Naive thymus-derived CD4-positive, alpha-beta T cell (primary cell): ENCODE data around the gene ULK3. TPM values are rescaled to one million over a fixed set of nuclear protein-coding genes. Genes with fewer than 3 reads are reported as not detected.
A peak's percentile ranks its signal among the peaks of the same experiment; 100 is the strongest.

Experiments used
- ATAC-seq: fragments of 150-1000 bp; cut with Tn5 transposase; 2 replicates; pipeline ENCODE4 v1.10.0; 2021; ENCODE audit warnings: mild to moderate bottlenecking, moderate library complexity
- CTCF ChIA-PET: fragments of 350-600 bp; sonication (Branson Sonifier 250); formaldehyde crosslinking; loops from one replicate; lab custom pipeline; 2021; ENCODE audit warnings: antibody characterized with exemption; lab: Charles Lee
- POLR2A ChIA-PET: fragments of 350-600 bp; sonication (Branson Sonifier 250); formaldehyde crosslinking; loops from one replicate; lab custom pipeline; 2021; ENCODE audit warnings: antibody characterized with exemption, inconsistent platforms; lab: Charles Lee
- DNase-seq, 9 donors: peaks; one replicate each; pipeline versions ENCODE4 v3.0.0 to v3.0.0-alpha.2; 2020 to 2022; ENCODE audit warnings: mixed read lengths in 1 of 9
- H3K27ac ChIP-seq: one replicate; pipeline ENCODE4 v1.7.0; 2013; ENCODE audit warnings: mild to moderate bottlenecking, low read depth, low read length, moderate library complexity
- H3K27me3 ChIP-seq, 2 donors: one replicate each; pipeline ENCODE4 v1.7.0; 2013; ENCODE audit warnings: low read length in 2 of 2, mild to moderate bottlenecking in 2 of 2, moderate library complexity in 2 of 2; ENCODE audit not compliant: control insufficient read depth in 2 of 2, insufficient read depth in 2 of 2
- H3K36me3 ChIP-seq, 3 experiments: 1 replicate in 2 of 3; 2 replicates in 1 of 3; pipeline ENCODE4 v1.7.0; 2013; ENCODE audit warnings: low read length in 3 of 3, mild to moderate bottlenecking in 3 of 3, moderate library complexity in 1 of 3; ENCODE audit not compliant: insufficient read depth in 3 of 3, control insufficient read depth in 2 of 3
- H3K4me1 ChIP-seq, 2 donors: one replicate each; pipeline ENCODE4 v1.7.0; 2013; ENCODE audit warnings: low read length in 2 of 2, mild to moderate bottlenecking in 2 of 2, moderate library complexity in 1 of 2; ENCODE audit not compliant: control insufficient read depth in 2 of 2, insufficient read depth in 2 of 2
- H3K4me3 ChIP-seq: 2 replicates; pipeline ENCODE4 v1.7.0; 2013; ENCODE audit warnings: mild to moderate bottlenecking, low read length
- H3K9me3 ChIP-seq, 3 experiments: 1 replicate in 2 of 3; 2 replicates in 1 of 3; pipeline ENCODE4 v1.7.0; 2013; ENCODE audit warnings: low read length in 3 of 3; ENCODE audit not compliant: control insufficient read depth in 2 of 3
- H3K27ac Mint-ChIP-seq, 9 donors: one replicate each; pipeline ENCODE4 v1.8.0; 2020 to 2022; ENCODE audit warnings: mixed read lengths in 9 of 9, mild to moderate bottlenecking in 8 of 9, moderate library complexity in 5 of 9, inconsistent platforms in 2 of 9
- H3K27me3 Mint-ChIP-seq, 5 donors: one replicate each; pipeline ENCODE4 v1.8.0; 2021 to 2022; ENCODE audit warnings: mixed read lengths in 5 of 5, mild to moderate bottlenecking in 1 of 5
- H3K36me3 Mint-ChIP-seq, 5 donors: one replicate each; pipeline ENCODE4 v1.8.0; 2020 to 2022; ENCODE audit warnings: mixed read lengths in 5 of 5, mild to moderate bottlenecking in 3 of 5, inconsistent platforms in 1 of 5
- H3K4me1 Mint-ChIP-seq, 7 donors: one replicate each; pipeline ENCODE4 v1.8.0; 2020 to 2022; ENCODE audit warnings: mixed read lengths in 7 of 7, mild to moderate bottlenecking in 3 of 7, inconsistent platforms in 1 of 7
- H3K4me3 Mint-ChIP-seq, 10 donors: one replicate each; pipeline ENCODE4 v1.8.0; 2020 to 2022; ENCODE audit warnings: mild to moderate bottlenecking in 10 of 10, mixed read lengths in 10 of 10, moderate library complexity in 6 of 10, inconsistent platforms in 2 of 10
- H3K9me3 Mint-ChIP-seq, 11 donors: one replicate each; pipeline ENCODE4 v1.8.0; 2020 to 2022; ENCODE audit warnings: mixed read lengths in 11 of 11, mild to moderate bottlenecking in 4 of 11, inconsistent platforms in 1 of 11, moderate library complexity in 1 of 11
- intact Hi-C, 2 donors: fragments of 100-400 bp; cut with micrococcal nuclease; formaldehyde crosslinking; loops; one replicate each; pipeline ENCODE4 v1.15.1; 2023
- polyA plus RNA-seq, 2 donors: library from polyadenylated mRNA; unstranded; fragments of 300-500 nt; fragmentation: Illumina TruSeq; gene quantifications; one replicate each; pipeline ENCODE4 v1.2.3, GENCODE V29; 2021
- total RNA-seq, 6 experiments: library from RNA in 5 of 6; stranded (reverse) in 5 of 6; gene quantifications; 1 replicate in 5 of 6; 2 replicates in 1 of 6; pipeline ENCODE4 v1.2.3 and lab custom pipeline; 2021 to 2026

ULK3 gene
- 100 to 1,000 TPM in 1 of 5 experiments, 10 to 100 TPM in 4; 53.2 to 106 (median 59.2) TPM for total RNA-seq
- 10 to 100 TPM; 15.4 to 32.8 TPM for polyA plus RNA-seq
- 93.7 reads per million, percentile 83 among the genes with 10 or more reads in this experiment for total RNA-seq (lab: John Stamatoyannopoulos, UW)

DNA sequence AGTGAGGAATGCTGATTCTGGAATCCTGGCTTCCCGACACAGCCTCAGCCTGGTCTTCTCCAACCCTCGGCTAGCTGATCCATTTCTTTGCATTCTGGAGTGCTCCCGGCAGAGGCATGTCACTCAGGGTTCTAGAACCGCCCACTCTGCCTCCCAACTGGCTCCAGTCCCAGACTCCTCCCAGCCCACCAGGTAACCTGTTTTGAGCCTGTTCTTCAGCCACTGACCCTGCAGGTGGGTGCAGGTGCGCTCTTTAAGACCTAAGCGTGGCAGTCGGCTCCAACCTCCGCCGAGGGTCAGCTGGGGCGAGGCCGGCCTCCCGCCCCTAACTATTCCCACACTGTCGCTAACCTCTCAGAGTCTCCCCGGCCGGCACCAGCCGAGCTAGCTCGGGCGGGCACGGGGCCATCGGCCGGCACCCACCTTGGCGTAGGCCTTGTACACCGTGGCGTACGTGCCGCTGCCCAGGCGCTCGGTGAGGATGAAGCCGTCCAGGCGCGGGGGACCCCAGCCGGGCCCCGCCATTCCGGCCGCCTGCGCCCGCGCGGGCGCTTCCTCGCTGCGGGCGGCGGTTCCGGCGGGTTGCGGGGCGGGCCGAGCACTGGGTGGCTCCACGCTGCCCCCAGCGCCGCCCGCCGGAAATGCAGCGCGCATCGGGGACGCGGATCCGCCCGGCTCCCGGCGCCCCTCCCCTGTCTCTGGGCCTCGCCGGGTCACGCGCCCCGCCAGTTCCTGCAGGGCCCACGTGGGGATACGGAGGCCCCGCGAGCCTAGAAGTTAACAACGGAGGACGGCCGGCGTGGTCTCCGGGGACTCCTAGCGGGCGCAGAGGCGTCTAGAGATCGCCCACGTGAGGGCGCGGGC is at the start of gene ULK3:
ULK3 (minus strand) TSS at position 576 of the 864 bp plus-strand sequence; CDS start at position 525, 51 bp downstream.
- POLR2A ChIA-PET: interaction anchor here (0.5 to 4.4 kb wide), 16 partner anchors 9 to 428 kb away, joined by 3 to 44 read pairs (median 7); partner anchors contain the start of genes FAM219B and SCAMP2

DNA sequence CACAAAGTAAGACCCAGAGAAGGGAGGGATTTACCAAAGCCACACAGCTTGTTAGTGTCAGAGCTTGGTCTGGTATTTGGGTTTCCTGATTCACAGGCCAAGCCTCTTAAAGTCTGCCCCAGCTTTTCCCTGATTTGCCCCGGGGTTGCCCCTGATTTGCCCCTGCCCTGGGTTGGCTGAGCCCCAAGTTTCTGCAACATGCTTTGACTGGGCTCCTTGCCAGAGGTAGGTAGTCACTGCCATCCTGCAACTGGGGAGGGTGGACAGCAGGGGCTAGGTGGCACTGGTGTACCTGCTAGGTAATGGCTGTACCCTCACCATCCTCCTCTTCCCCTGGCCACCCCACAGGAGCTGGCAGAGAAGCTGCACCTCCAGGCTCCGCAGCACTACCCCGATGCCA is 49.4 kb upstream of the ULK3 start:
- H3K27ac ChIP-seq: peak overlapping the region; percentile 70
- peak overlapping the region in 5 of 10 donors; percentile 18 to 96 (median 66) for H3K4me3 Mint-ChIP-seq
- ChIA-PET CTCF (interaction anchor here (2.7 kb wide), 1 partner anchor 10 kb away, joined by 13 read pairs; no protein-coding TSS in a partner anchor), POLR2A (interaction anchor here (0.9 to 3.1 kb wide), 9 partner anchors 9 to 564 kb away, joined by 3 to 21 read pairs (median 5); partner anchors contain the start of genes COX5A, SCAMP2 and ULK3)
- H3K9me3 ChIP-seq: no peaks in the 10 kb centered on the region
- H3K27me3 ChIP-seq: no peaks in the 10 kb centered on the region
- peaks cover 30 to 60% (median 49%) of the 10 kb centered on the region in 7 donors for H3K4me1 Mint-ChIP-seq
- peaks cover 0 to 24% (median 9%) of the 10 kb centered on the region in 5 donors for H3K36me3 Mint-ChIP-seq
- peak overlapping the region; percentile 83 to 100 (median 97) for H3K27ac Mint-ChIP-seq
- intact Hi-C loops: loop anchor here (5.0 kb wide), 2 partner anchors 45 to 105 kb away; partner anchors contain the start of gene COX5A (in 1 of the 2)
- H3K36me3 ChIP-seq: peaks cover 0 to 33% (median 4%) of the 10 kb centered on the region in 3 experiments
- no peaks in the 10 kb centered on the region for H3K27me3 Mint-ChIP-seq
- H3K4me3 ChIP-seq: no peak overlapping the region
- ATAC-seq: no peak
- no peak for DNase-seq
- H3K9me3 Mint-ChIP-seq: peaks cover 0 to 4% (median 0%) of the 10 kb centered on the region in 11 donors
- peaks cover 33 to 45% of the 10 kb centered on the region in 2 donors for H3K4me1 ChIP-seq

More for the DNA sequence above, at the start of gene ULK3:
- Histone ChIP-seq H3K4me1 (peaks cover 40 to 50% of the 10 kb centered on the region in 2 donors), H3K27ac (peak within 1 kb of the TSS; percentile 79), H3K9me3 (no peaks in the 10 kb centered on the region), H3K4me3 (peak within 1 kb of the TSS; percentile 74), H3K27me3 (no peaks in the 10 kb centered on the region), H3K36me3 (peaks cover 0 to 44% (median 4%) of the 10 kb centered on the region in 3 experiments)
- CTCF ChIA-PET: interaction anchor here (0.5 to 2.6 kb wide), 9 partner anchors 10 to 68 kb away, joined by 3 to 11 read pairs (median 6); partner anchors contain the start of gene FAM219B
- H3K4me3 Mint-ChIP-seq: peak within 1 kb of the TSS; percentile 80 to 95 (median 90)
- peak within 1 kb of the TSS; percentile 88 to 95 (median 94) for H3K27ac Mint-ChIP-seq
- peak; percentile 89 to 97 (median 93) for DNase-seq
- no peaks in the 10 kb centered on the region for H3K9me3 Mint-ChIP-seq
- H3K4me1 Mint-ChIP-seq: peaks cover 26 to 62% (median 50%) of the 10 kb centered on the region in 7 donors
- peak; percentile 97 for ATAC-seq
- no peaks in the 10 kb centered on the region for H3K27me3 Mint-ChIP-seq
- intact Hi-C loops: loop anchor here (1.0 to 10.0 kb wide), 16 partner anchors 30 to 612 kb away; partner anchors contain the start of genes COX5A (in 2 of the 2), FAM219B (in 2 of the 2), ARID3B (in 1 of the 2) and C15orf39 (in 1 of the 2)
- H3K36me3 Mint-ChIP-seq: peaks cover 3 to 31% (median 5%) of the 10 kb centered on the region in 5 donors

DNA sequence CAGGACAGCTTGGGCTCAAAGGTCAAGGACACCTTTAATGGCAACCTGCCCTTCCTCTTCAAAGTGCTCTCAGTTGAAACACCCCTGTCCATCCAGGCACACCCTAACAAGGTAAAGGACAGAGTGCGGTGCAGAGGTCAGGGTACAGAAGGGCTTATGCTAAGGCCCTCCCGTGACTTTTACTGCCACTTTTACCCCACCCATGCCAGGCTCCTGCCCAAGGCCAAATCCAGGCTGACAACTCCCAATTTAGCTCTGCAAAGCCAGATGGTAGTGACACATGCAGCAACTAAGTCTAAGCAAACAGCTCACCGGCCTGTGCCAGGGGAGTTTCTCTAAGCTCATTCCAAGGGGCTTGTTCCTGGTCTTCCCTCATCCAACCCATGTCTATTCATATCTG is 48.5 kb upstream of the ULK3 start:
- ChIA-PET POLR2A (interaction anchor here (0.9 to 3.1 kb wide), 7 partner anchors 10 to 564 kb away, joined by 3 to 11 read pairs (median 5); partner anchors contain the start of gene SCAMP2), CTCF (interaction anchor here (0.7 to 0.8 kb wide), 2 partner anchors 11 to 104 kb away, joined by 3 to 4 read pairs; no protein-coding TSS in a partner anchor)
- Histone ChIP-seq H3K27me3 (no peaks in the 10 kb centered on the region), H3K4me1 (peaks cover 33 to 45% of the 10 kb centered on the region in 2 donors), H3K36me3 (peaks cover 0 to 24% (median 4%) of the 10 kb centered on the region in 3 experiments), H3K9me3 (no peaks in the 10 kb centered on the region), H3K4me3 (no peak overlapping the region), H3K27ac (peak overlapping the region; percentile 14)
- intact Hi-C loops: loop anchor here (5.0 kb wide), 2 partner anchors 46 to 104 kb away; partner anchors contain the start of gene COX5A (in 1 of the 2)
- peak overlapping the region; percentile 19 to 92 (median 70) for H3K4me3 Mint-ChIP-seq
- DNase-seq (no peak), ATAC-seq (no peak)
- H3K9me3 Mint-ChIP-seq: peaks cover 0 to 4% (median 0%) of the 10 kb centered on the region in 11 donors
- no peaks in the 10 kb centered on the region for H3K27me3 Mint-ChIP-seq
- peaks cover 0 to 21% (median 9%) of the 10 kb centered on the region in 5 donors for H3K36me3 Mint-ChIP-seq
- H3K4me1 Mint-ChIP-seq: peaks cover 30 to 59% (median 49%) of the 10 kb centered on the region in 7 donors
- H3K27ac Mint-ChIP-seq: peak overlapping the region; percentile 10 to 99 (median 84)

- Mint-ChIP-seq H3K4me1 (peaks cover 30 to 59% (median 49%) of the 10 kb centered on the region in 7 donors), H3K27me3 (no peaks in the 10 kb centered on the region), H3K9me3 (peaks cover 0 to 4% (median 0%) of the 10 kb centered on the region in 11 donors), H3K4me3 (peak overlapping the region; percentile 81 to 95 (median 90)), H3K36me3 (peaks cover 0 to 21% (median 9%) of the 10 kb centered on the region in 5 donors), H3K27ac (peak overlapping the region; percentile 69 to 99 (median 94))
- intact Hi-C loops: loop anchor here (1.0 to 5.0 kb wide), 6 partner anchors 12 to 103 kb away; partner anchors contain the start of genes COX5A (in 2 of the 2), FAM219B (in 1 of the 2) and SCAMP2 (in 1 of the 2)
- Histone ChIP-seq H3K27ac (peak overlapping the region; percentile 84), H3K36me3 (peaks cover 0 to 18% (median 4%) of the 10 kb centered on the region in 3 experiments), H3K4me3 (peak overlapping the region; percentile 94), H3K4me1 (peaks cover 33 to 41% of the 10 kb centered on the region in 2 donors), H3K9me3 (no peaks in the 10 kb centered on the region), H3K27me3 (no peaks in the 10 kb centered on the region)
- no peak for ATAC-seq
- no peak for DNase-seq
- ChIA-PET CTCF (interaction anchor here (1.7 kb wide), 1 partner anchor 11 kb away, joined by 8 read pairs; no protein-coding TSS in a partner anchor), POLR2A (interaction anchor here (1.3 to 2.4 kb wide), 4 partner anchors 9 to 23 kb away, joined by 4 to 18 read pairs (median 6); no protein-coding TSS in a partner anchor)
Measured at GRCh38 chr15:74890665-74890960, 47.7 kb upstream of the ULK3 start.

DNA sequence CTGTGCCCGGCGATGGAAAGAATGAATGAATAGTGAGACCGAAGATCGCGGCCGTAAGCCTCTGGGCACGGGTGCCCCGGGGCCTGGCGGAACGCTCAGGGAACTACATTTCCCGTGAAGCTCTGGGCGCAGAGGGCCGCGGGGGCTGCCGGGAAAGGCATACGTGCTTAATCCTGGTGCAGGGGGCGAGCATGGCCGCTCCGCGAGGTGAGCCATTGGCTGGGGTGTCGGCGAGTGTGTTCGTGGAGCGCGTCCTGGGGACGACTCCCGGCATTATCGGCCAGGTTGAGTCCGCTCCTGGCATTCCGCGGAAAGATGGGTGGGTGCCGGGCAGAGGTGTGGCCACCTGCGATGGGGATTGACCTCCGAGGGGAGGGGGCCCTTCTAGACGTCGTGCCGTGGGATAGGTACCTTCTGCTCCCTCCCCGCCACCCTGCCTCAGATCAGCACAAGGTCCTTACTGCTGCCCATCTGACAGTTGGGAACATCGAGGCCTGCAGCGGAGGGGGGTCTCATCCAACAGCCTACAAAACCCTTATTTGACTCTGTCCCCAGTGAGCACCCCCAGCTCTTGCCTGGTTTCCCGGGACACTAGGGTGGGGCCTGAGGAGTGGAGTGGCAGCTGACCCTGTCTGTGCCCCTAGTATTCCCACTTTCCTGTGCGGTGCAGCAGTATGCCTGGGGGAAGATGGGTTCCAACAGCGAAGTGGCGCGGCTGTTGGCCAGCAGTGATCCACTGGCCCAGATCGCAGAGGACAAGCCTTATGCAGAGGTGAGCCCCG is 47.1 kb upstream of the ULK3 start, which contains the start of gene MPI:
MPI (plus strand) TSS at position 160 of the 782 bp plus-strand sequence; CDS start at position 192, 32 bp downstream.
- no peaks in the 10 kb centered on the region for H3K27me3 Mint-ChIP-seq
- H3K9me3 Mint-ChIP-seq: peaks cover 0 to 4% (median 0%) of the 10 kb centered on the region in 11 donors
- peak within 1 kb of the TSS; percentile 84 for H3K27ac ChIP-seq
- ChIA-PET CTCF (interaction anchor here (1.7 kb wide), 1 partner anchor 11 kb away, joined by 8 read pairs; no protein-coding TSS in a partner anchor), POLR2A (interaction anchor here (0.8 to 2.4 kb wide), 11 partner anchors 8 to 35 kb away, joined by 3 to 18 read pairs (median 6); partner anchors contain the start of gene FAM219B)
- H3K27ac Mint-ChIP-seq: peak within 1 kb of the TSS; percentile 83 to 99 (median 94)
- peaks cover 0 to 21% (median 9%) of the 10 kb centered on the region in 5 donors for H3K36me3 Mint-ChIP-seq
- ATAC-seq: peak; percentile 97
- peaks cover 30 to 59% (median 49%) of the 10 kb centered on the region in 7 donors for H3K4me1 Mint-ChIP-seq
- no peaks in the 10 kb centered on the region for H3K9me3 ChIP-seq
- peaks cover 33 to 36% of the 10 kb centered on the region in 2 donors for H3K4me1 ChIP-seq
- intact Hi-C loops: loop anchor here (1.0 to 5.0 kb wide), 7 partner anchors 12 to 103 kb away; partner anchors contain the start of genes COX5A (in 2 of the 2), FAM219B (in 2 of the 2), SCAMP2 (in 2 of the 2) and ULK3 (in 1 of the 2)
- no peaks in the 10 kb centered on the region for H3K27me3 ChIP-seq
- H3K4me3 Mint-ChIP-seq: peak within 1 kb of the TSS; percentile 81 to 95 (median 90)
- peak; percentile 65 to 87 (median 79) for DNase-seq
- peaks cover 0 to 15% (median 4%) of the 10 kb centered on the region in 3 experiments for H3K36me3 ChIP-seq
- H3K4me3 ChIP-seq: peak within 1 kb of the TSS; percentile 94
